ENCODE data around the gene SDHC. TPM values are rescaled to one million over a fixed set of nuclear protein-coding genes. Genes with fewer than 3 reads are reported as not detected.
"Not testable (repeated sequence)": the region's sequence is repeated elsewhere in the genome, so short reads cannot be mapped to it uniquely, and the experiment has no call there.

The SDHC gene
- total RNA-seq, 1 donor from 2014 or later: 158 TPM

DNA sequence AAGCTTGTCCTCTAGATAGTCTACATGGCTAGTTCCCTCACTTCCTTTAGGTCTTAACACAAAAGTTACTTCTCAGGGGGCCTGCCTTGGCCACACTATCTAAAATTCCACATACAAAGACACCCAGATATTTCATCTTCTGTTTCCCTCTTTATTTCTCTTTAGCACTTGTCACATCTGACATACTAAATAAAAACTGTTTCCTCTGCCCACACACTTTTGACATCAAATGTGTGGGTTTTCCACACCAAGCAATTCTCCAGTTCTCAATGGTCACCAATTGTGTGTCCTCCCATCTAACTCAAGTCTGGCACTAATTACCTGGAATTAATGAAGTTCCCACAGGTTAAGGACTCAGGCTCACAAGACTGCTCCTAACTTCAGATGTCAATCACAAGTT lies 79.0 kb downstream of the SDHC start:
- ATAC-seq (no peak), DNase-seq (no peak)
- intact Hi-C loops (cut with DNase I): no loop called here
- H3K4me1 ChIP-seq: peaks cover 15% of the 10 kb centered on the region
- TF ChIP-seq, protein P1, sequence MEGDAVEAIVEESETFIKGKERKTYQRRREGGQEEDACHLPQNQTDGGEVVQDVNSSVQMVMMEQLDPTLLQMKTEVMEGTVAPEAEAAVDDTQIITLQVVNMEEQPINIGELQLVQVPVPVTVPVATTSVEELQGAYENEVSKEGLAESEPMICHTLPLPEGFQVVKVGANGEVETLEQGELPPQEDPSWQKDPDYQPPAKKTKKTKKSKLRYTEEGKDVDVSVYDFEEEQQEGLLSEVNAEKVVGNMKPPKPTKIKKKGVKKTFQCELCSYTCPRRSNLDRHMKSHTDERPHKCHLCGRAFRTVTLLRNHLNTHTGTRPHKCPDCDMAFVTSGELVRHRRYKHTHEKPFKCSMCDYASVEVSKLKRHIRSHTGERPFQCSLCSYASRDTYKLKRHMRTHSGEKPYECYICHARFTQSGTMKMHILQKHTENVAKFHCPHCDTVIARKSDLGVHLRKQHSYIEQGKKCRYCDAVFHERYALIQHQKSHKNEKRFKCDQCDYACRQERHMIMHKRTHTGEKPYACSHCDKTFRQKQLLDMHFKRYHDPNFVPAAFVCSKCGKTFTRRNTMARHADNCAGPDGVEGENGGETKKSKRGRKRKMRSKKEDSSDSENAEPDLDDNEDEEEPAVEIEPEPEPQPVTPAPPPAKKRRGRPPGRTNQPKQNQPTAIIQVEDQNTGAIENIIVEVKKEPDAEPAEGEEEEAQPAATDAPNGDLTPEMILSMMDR (IDR thresholded peaks at IDR 0.05): no peak
- no peak overlapping the region for H3K27ac ChIP-seq
- H3K4me3 ChIP-seq: no peak overlapping the region
- no peaks in the 10 kb centered on the region for H3K27me3 ChIP-seq
- H3K36me3 ChIP-seq: no peaks in the 10 kb centered on the region
- no peaks in the 10 kb centered on the region for H3K9me3 ChIP-seq

DNA sequence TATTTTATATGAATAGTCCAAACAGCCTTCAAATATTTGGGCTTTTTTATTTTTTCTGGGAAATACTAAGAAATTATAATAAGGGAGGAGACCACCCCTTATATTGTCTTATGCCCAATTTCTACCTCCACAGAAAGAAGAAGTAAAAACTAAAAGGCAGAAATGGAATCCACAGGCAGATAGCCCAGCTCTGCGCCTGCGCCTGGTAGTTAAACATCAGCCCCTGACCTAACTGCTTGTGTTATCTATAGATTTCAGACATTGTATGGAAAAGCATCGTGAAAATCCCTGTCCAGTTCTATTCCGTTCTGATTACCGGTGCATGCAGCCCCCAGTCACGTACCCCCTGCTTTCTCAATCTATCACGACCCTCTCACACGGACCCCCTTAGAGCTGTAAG lies 82.9 kb downstream of the SDHC start:
- intact Hi-C loops (cut with DNase I); H3K4me3 ChIP-seq; H3K27me3 ChIP-seq; H3K27ac ChIP-seq; ATAC-seq; H3K36me3 ChIP-seq; DNase-seq; H3K9me3 ChIP-seq: not testable (repeated sequence)
- peaks cover 17% of the 10 kb centered on the region for H3K4me1 ChIP-seq

DNA sequence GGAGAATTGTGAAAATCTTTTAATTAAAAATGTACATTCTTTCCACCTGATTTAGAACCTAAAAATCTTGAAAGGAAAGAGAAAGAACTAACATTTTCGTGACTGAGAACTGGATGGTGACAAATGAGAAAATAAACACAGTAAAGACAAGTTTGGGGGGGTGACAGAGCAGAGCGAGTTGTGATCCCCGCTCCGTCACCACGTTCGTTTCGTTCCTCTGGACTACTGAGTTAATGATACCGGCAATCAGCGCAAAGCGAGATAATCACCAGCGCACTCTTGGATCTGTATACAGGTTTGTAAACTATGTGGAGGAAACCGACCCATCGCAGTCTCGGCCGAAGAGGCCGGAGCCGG lies 84.7 kb downstream of the SDHC start:
- Histone ChIP-seq H3K9me3 (no peaks in the 10 kb centered on the region), H3K4me1 (peaks cover 17% of the 10 kb centered on the region), H3K27ac (peak overlapping the region; percentile 100), H3K36me3 (no peaks in the 10 kb centered on the region), H3K4me3 (peak overlapping the region; percentile 71), H3K27me3 (no peaks in the 10 kb centered on the region)
- no peak for DNase-seq
- ATAC-seq: peak; percentile 30
- intact Hi-C loops (cut with DNase I): no loop called here
- TF ChIP-seq, protein P1 (IDR thresholded peaks at IDR 0.05): no peak

DNA sequence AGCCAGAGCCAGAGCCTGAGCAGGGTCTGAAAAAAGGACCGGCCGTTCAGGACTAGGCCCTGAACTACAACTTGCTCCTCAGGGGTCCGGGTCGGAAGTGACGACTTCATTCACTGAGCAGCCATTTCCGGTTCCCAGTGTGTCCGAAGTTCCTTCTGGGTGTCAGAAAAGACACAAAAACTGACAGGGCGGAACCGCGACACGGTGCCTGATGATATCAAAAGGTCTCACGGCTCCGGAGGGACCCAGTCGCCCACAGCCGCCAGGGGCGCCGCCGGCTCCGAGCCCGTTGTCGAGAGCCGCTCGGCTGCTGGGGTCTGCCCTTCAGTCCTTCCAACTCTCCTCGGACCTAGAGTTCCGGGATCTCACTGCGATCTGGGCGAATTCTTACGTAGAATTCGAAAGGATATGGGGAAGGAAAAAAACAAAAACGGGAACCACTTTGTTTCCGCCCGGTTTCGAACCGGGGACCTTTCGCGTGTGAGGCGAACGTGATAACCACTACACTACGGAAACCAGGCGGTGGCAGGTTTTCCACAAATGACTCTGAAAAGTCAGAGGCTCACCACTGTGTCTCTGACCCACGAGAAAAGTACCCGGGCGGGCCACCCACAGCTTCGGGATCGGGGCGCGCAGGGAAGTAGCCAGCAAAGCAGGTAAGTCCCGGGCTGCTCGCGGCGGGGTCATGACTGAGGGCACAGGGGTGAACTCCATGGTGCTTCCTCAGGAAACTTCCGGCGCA lies 85.2 kb downstream of the SDHC start:
- Histone ChIP-seq H3K27ac (peak overlapping the region; percentile 100), H3K9me3 (no peaks in the 10 kb centered on the region), H3K27me3 (no peaks in the 10 kb centered on the region), H3K4me1 (peaks cover 17% of the 10 kb centered on the region), H3K36me3 (no peaks in the 10 kb centered on the region), H3K4me3 (peak overlapping the region; percentile 71)
- DNase-seq (peak; percentile 93), ATAC-seq (peak; percentile 90)
- intact Hi-C loops (cut with DNase I): no loop called here
- TF ChIP-seq, protein P1 (IDR thresholded peaks at IDR 0.05): peak; percentile 50

DNA sequence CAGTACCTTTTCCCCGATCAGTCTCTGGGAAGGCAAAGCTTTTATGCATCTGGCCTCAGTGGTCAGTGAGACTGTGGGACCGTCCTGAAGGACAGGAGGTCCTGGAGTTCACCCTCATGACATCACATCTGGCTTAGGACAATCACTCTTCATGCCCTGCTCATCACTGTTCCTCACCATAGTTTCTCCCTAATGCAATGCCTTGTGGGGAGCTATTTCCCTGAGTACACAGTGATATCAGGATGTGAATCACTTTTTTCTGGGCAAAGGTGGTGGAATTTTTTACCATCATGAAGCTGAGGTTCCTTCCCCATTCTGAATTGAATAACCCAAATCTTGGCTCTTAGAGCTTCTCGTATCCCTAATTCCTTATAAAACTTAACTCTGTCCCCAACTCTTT lies 88.3 kb downstream of the SDHC start:
- intact Hi-C loops (cut with DNase I): no loop called here
- peaks cover 17% of the 10 kb centered on the region for H3K4me1 ChIP-seq
- TF ChIP-seq, protein P1 (IDR thresholded peaks at IDR 0.05): no peak
- no peaks in the 10 kb centered on the region for H3K9me3 ChIP-seq
- ATAC-seq (no peak), DNase-seq (no peak)
- H3K27me3 ChIP-seq: no peaks in the 10 kb centered on the region
- no peaks in the 10 kb centered on the region for H3K36me3 ChIP-seq
- H3K4me3 ChIP-seq: no peak overlapping the region
- H3K27ac ChIP-seq: no peak overlapping the region

DNA sequence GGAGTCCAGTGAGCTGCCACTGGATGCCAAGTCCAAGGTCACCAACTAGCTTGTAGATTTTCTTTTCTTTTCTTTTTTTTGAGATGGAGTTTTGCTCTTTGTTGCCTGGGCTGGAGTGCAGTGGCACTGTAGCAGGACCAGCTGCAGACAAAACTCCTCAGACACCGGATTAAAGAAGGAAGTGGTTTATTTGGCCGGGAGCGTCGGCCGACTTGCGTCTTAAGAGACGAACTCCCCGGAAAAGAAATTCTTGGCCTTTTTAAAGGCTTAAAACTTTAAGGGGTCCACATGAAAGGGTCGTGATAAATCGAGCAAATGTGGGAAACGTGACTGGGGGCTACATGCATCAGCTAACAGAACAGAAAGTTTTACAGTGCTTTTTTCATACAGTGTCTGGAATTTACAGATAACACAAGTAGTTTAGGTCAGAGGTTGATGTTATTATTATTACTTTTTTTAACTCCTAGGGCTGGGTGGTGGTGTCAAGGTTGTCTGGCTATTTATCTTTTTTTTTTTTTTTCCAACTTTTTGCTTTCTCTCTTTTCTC lies 89.9 kb downstream of the SDHC start:
- H3K27me3 ChIP-seq: no peaks in the 10 kb centered on the region
- no peaks in the 10 kb centered on the region for H3K9me3 ChIP-seq
- TF ChIP-seq, protein P1 (IDR thresholded peaks at IDR 0.05): no peak
- no peaks in the 10 kb centered on the region for H3K36me3 ChIP-seq
- DNase-seq (no peak), ATAC-seq (no peak)
- no peak overlapping the region for H3K4me3 ChIP-seq
- no peak overlapping the region for H3K27ac ChIP-seq
- peaks cover 9% of the 10 kb centered on the region for H3K4me1 ChIP-seq
- intact Hi-C loops (cut with DNase I): no loop called here

DNA sequence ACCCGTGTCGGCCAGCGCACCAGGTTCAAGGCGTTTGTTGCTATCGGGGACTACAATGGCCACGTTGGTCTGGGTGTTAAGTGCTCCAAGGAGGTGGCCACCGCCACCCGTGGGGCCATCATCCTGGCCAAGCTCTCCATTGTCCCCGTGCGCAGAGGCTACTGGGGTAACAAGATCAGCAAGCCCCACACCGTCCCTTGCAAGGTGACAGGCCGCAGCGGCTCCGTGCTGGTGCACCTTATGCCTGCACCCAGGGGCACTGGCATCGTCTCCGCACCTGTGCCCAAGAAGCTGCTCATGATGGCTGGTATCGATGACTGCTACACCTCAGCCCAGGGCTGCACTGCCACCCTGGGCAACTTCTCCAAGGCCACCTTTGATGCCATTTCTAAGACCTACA lies 92.4 kb downstream of the SDHC start:
- ATAC-seq; H3K9me3 ChIP-seq; intact Hi-C loops (cut with DNase I); H3K27ac ChIP-seq; H3K36me3 ChIP-seq; H3K4me3 ChIP-seq; H3K27me3 ChIP-seq; H3K4me1 ChIP-seq; DNase-seq: not testable (repeated sequence)

All from upper lobe of right lung (tissue), 1 donor.